OCI-LY3 (cell line): Measurements from ENCODE around the gene ADCY4.
A peak's percentile ranks its signal among the peaks of the same experiment; 100 is the strongest.

Experiments
- H2AFZ ChIP-seq: fragments of 200-600, 300-600 bp; shearing (Covaris generic); 2 replicates; pipeline ENCODE4 v1.6.0; 2014; ENCODE audit warnings: antibody characterized with exemption, low read depth, low read length
- H3K27ac ChIP-seq: fragments of 200-600, 300-600 bp; sonication (generic); 2 replicates; pipeline ENCODE4 v1.5.1; 2014; ENCODE audit warnings: mild to moderate bottlenecking, low read length, moderate library complexity, mixed read lengths
- H3K27me3 ChIP-seq: fragments of 200-600, 300-600 bp; sonication (generic); 2 replicates; pipeline ENCODE4 v1.6.1; 2014; ENCODE audit warnings: low read depth, low read length, mixed read lengths
- H3K36me3 ChIP-seq: fragments of 200-600, 300-600 bp; sonication (generic); replicated peaks from 2 replicates; pipeline ENCODE3; 2014; ENCODE audit warnings: low read depth, low read length, mixed read lengths
- H3K4me1 ChIP-seq: fragments of 300-600, 200-600 bp; sonication (generic); 2 replicates; pipeline ENCODE4 v1.6.1; 2014; ENCODE audit warnings: low read length, mixed read lengths
- H3K4me2 ChIP-seq: fragments of 200-600, 300-600 bp; sonication (generic); 2 replicates; pipeline ENCODE4 v1.6.1; 2014; ENCODE audit warnings: low read length, mixed read lengths
- H3K4me3 ChIP-seq: fragments of 300-600, 200-600 bp; sonication (generic); 2 replicates; pipeline ENCODE4 v1.5.1; 2014; ENCODE audit warnings: antibody characterized with exemption, mild to moderate bottlenecking, low read length, moderate library complexity
- H3K79me2 ChIP-seq: fragments of 300-600, 200-600 bp; shearing (Covaris generic); 2 replicates; pipeline ENCODE4 v1.6.1; 2014; ENCODE audit warnings: mild to moderate bottlenecking, low read length, mixed read lengths
- H3K9ac ChIP-seq: fragments of 300-600, 200-600 bp; shearing (Covaris generic); 2 replicates; pipeline ENCODE4 v1.6.0; 2014; ENCODE audit warnings: mild to moderate bottlenecking, low read length, moderate library complexity
- H3K9me3 ChIP-seq: fragments of 200-600, 300-600 bp; shearing (Covaris generic); 2 replicates; pipeline ENCODE4 v1.6.1; 2014; ENCODE audit warnings: low read length, mixed read lengths; ENCODE audit not compliant: insufficient read depth
- H4K20me1 ChIP-seq: fragments of 200-600, 300-600 bp; sonication (generic); 2 replicates; pipeline ENCODE4 v1.6.1; 2016; ENCODE audit warnings: low read length, mixed read lengths; ENCODE audit not compliant: insufficient read depth
- CTCF ChIP-seq: fragments of 200-600, 300-600 bp; sonication (generic); IDR thresholded peaks from 2 replicates; pipeline ENCODE4 v1.5.1; 2014; ENCODE audit warnings: antibody characterized with exemption, low read length, low read depth
- EZH2phosphoT487 ChIP-seq: fragments of 200-600 bp; shearing (Covaris generic); IDR thresholded peaks from 2 replicates; pipeline ENCODE4 v1.6.1; 2018; ENCODE audit warnings: antibody characterized with exemption, mixed run types, low read depth

The ADCY4 gene

DNA sequence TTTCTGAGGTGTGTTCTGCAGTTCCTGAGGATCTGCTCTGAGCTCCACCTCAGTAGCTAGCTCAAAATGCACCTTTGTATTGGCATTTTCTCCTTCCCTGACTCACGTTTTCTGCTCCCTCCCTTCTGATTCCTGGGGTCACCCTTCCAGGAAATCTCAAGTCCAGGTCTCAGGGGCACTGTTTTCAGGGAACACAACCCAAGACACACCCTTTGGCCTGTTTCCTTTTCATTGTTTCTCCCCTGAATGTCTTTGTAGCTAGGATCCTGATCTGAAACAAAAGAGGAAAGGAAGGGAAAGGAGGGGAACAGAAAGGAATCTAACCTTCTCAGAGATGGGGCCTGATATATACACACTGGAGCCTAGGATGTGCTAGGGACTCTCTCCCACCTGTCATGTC lies 12.3 kb upstream of the ADCY4 start:
- H3K79me2 ChIP-seq, result no peaks in the 10 kb centered on the region
- no peaks in the 10 kb centered on the region for H3K9me3 ChIP-seq
- no peak overlapping the region for H3K4me3 ChIP-seq
- no peak overlapping the region for H2AFZ ChIP-seq
- no peak for TF ChIP-seq EZH2phosphoT487
- TF ChIP-seq CTCF, result no peak
- no peaks in the 10 kb centered on the region for H3K36me3 ChIP-seq
- H4K20me1 ChIP-seq, result no peaks in the 10 kb centered on the region
- H3K9ac ChIP-seq, result no peak overlapping the region
- peaks cover 7% of the 10 kb centered on the region; the same call in 1 of the 2 replicates for H3K4me1 ChIP-seq
- H3K27me3 ChIP-seq, result peaks cover 32% of the 10 kb centered on the region
- H3K4me2 ChIP-seq, result no peak overlapping the region
- H3K27ac ChIP-seq, result no peak overlapping the region

DNA sequence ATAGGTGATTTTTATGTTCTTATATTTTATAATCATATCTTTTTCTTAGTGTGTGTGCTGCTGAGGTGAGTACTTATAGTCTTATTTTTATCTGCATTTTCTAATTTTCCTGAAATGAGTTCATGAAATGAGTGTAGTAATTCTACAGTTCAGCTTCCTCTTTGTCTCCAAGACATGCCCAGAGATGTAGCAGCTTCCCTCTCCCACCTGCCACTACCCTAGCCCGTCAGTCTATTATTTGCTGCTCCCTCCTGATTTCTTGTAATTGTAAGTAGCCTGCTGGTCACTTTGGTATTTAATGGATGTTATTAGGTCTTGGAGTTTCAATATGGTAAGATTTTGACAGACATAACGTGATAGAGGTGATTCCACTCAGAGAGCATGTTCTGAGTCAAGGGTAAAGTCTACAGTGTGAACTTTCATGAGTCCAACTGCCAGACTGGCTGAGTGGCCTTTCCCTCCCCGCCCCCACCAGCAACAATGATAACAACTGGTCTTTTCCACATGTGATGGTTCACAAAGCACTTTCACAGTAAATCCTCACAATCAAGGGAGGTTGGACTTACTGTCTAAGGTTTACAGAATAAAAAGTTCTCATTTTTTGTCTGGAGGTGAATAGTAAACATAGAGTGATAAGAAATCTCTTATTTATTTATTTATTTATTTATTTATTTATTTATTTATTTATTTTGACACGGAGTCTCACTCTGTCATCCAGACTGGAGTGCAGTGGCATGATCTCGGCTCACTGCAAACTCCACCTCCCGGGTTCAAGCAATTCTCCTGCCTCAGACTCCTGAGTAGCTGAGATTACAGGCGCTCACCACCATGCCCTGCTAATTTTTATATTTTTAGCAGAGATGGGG lies 9.2 kb upstream of the ADCY4 start:
- Histone ChIP-seq H3K4me2 (0 out of 2 replicates have a peak overlapping the region, but pooled peaks have one; percentile 3), H3K4me1 (peaks cover 10% of the 10 kb centered on the region; the same call in 1 of the 2 replicates), H3K9ac (no peak overlapping the region), H3K36me3 (no peaks in the 10 kb centered on the region), H3K9me3 (no peaks in the 10 kb centered on the region), H2AFZ (no peak overlapping the region), H3K79me2 (no peaks in the 10 kb centered on the region), H3K27me3 (0 out of 2 replicates have a peak, but pooled peaks cover 8% of the 10 kb centered on the region), H4K20me1 (no peaks in the 10 kb centered on the region), H3K4me3 (no peak overlapping the region), H3K27ac (no peak overlapping the region)
- TF ChIP-seq CTCF, result no peak
- no peak for TF ChIP-seq EZH2phosphoT487

- H3K27me3 ChIP-seq, result 0 out of 2 replicates have a peak, but pooled peaks cover 5% of the 10 kb centered on the region
- no peaks in the 10 kb centered on the region for H3K79me2 ChIP-seq
- H3K36me3 ChIP-seq, result no peaks in the 10 kb centered on the region
Observed at GRCh38 chr14:24342889-24343288, 8.0 kb upstream of the ADCY4 start.

More at GRCh38 chr14:24342889-24343288, 8.0 kb upstream of the ADCY4 start:
- H3K9me3 ChIP-seq, result no peaks in the 10 kb centered on the region
- no peak overlapping the region for H3K4me2 ChIP-seq
- H4K20me1 ChIP-seq, result no peaks in the 10 kb centered on the region
- TF ChIP-seq CTCF (no peak), EZH2phosphoT487 (no peak)
- no peak overlapping the region for H3K27ac ChIP-seq
- peaks cover 11% of the 10 kb centered on the region; the same call in 1 of the 2 replicates for H3K4me1 ChIP-seq
- H2AFZ ChIP-seq, result no peak overlapping the region
- H3K9ac ChIP-seq, result no peak overlapping the region
- no peak overlapping the region for H3K4me3 ChIP-seq
